Activated naive CD4-positive, alpha-beta T cell treated with anti-CD3 and anti-CD28 coated beads, Interleukin-2, amount 50 U/mL, for 24 hours (primary cell): ENCODE measurements around the gene TULP4.

Source experiments
- H3K27ac Mint-ChIP-seq: one replicate; pipeline ENCODE4 v1.8.0; 2021; ENCODE audit warnings: mild to moderate bottlenecking, mixed read lengths
- H3K27me3 Mint-ChIP-seq: one replicate; pipeline ENCODE4 v1.8.0; 2021; ENCODE audit warnings: mixed read lengths
- H3K36me3 Mint-ChIP-seq: one replicate; pipeline ENCODE4 v1.8.0; 2021; ENCODE audit warnings: mixed read lengths
- H3K4me1 Mint-ChIP-seq: one replicate; pipeline ENCODE4 v1.8.0; 2021; ENCODE audit warnings: mixed read lengths
- H3K4me3 Mint-ChIP-seq: one replicate; pipeline ENCODE4 v1.8.0; 2021; ENCODE audit warnings: mild to moderate bottlenecking, mixed read lengths
- H3K9me3 Mint-ChIP-seq: one replicate; pipeline ENCODE4 v1.8.0; 2021; ENCODE audit warnings: mixed read lengths

TULP4 gene, protein sequence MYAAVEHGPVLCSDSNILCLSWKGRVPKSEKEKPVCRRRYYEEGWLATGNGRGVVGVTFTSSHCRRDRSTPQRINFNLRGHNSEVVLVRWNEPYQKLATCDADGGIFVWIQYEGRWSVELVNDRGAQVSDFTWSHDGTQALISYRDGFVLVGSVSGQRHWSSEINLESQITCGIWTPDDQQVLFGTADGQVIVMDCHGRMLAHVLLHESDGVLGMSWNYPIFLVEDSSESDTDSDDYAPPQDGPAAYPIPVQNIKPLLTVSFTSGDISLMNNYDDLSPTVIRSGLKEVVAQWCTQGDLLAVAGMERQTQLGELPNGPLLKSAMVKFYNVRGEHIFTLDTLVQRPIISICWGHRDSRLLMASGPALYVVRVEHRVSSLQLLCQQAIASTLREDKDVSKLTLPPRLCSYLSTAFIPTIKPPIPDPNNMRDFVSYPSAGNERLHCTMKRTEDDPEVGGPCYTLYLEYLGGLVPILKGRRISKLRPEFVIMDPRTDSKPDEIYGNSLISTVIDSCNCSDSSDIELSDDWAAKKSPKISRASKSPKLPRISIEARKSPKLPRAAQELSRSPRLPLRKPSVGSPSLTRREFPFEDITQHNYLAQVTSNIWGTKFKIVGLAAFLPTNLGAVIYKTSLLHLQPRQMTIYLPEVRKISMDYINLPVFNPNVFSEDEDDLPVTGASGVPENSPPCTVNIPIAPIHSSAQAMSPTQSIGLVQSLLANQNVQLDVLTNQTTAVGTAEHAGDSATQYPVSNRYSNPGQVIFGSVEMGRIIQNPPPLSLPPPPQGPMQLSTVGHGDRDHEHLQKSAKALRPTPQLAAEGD (N-terminal part only)

DNA sequence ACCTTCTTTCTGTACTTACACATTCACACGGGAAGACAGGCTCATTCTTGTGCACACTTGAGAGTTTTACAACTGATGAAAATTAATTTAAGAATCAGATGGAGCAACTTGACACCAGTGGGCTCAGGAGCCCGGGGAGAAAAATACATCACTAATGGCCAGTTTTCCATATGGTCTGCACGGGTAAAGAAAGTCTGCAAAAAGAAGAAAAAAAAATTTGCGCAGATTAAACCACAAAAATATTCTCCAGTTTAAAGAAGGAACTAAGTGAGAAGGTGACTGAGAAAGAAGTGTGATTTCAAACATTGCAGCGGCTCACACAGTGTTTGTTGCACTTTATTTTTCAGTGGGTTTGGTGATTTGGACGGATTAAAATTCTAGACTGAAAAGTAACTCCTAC, at the start of gene TULP4:
Gene TULP4, plus strand, starts transcription at position 301 of the 400 bp plus-strand sequence. CDS start 1,552 bp downstream, outside the sequence.
- Mint-ChIP-seq H3K4me1 (peaks cover 10% of the 10 kb centered on the region), H3K36me3 (peaks cover 38% of the 10 kb centered on the region), H3K27ac (no peak within 1 kb of the TSS), H3K9me3 (peaks cover 5% of the 10 kb centered on the region), H3K27me3 (no peaks in the 10 kb centered on the region), H3K4me3 (no peak within 1 kb of the TSS)

DNA sequence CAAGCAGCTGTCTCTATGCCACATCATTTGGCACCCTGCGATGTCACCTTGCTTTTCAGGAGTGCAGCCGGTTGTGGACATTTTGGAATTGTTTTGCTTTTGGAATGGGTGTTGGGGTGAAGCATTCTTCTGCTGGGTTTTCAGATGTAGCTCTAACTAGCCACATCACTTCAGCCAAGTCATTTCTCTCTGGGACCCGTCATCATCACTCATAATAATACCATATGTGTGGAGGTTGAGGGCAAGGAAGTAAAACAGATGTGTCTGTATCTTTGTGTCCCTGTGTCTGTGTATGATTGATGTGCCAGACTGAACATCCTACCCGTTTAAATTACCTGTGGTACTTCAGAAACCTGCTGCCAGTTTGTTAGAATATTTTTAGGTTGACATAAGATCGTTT, 49.5 kb upstream of the TULP4 start:
- H3K9me3 Mint-ChIP-seq, result no peaks in the 10 kb centered on the region
- no peak overlapping the region for H3K27ac Mint-ChIP-seq
- no peak overlapping the region for H3K4me3 Mint-ChIP-seq
- H3K36me3 Mint-ChIP-seq, result peaks cover 10% of the 10 kb centered on the region
- peaks cover 28% of the 10 kb centered on the region for H3K4me1 Mint-ChIP-seq
- no peaks in the 10 kb centered on the region for H3K27me3 Mint-ChIP-seq

DNA sequence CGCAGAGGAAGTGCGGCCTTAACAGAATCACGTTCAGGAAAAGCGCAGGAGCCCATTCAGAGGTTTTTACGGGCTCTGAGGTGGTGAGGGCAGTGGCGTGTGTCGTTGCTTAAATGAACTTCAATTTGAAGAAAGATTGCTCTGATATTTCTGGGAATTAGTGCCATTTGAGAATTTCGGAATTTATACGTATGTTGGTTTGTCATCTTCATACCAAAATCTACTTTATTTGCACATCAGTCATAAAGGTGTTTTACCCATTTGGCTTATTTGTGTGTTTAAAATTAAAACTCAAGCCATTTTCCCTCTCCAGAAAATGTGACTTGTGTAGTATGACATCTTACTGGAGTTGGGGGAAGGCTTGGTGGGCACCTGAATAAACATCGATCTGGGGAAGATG, 48.1 kb upstream of the TULP4 start:
- H3K4me1 Mint-ChIP-seq, result peaks cover 22% of the 10 kb centered on the region
- peaks cover 5% of the 10 kb centered on the region for H3K36me3 Mint-ChIP-seq
- no peak overlapping the region for H3K4me3 Mint-ChIP-seq
- H3K27me3 Mint-ChIP-seq, result no peaks in the 10 kb centered on the region
- H3K27ac Mint-ChIP-seq, result no peak overlapping the region
- no peaks in the 10 kb centered on the region for H3K9me3 Mint-ChIP-seq

DNA sequence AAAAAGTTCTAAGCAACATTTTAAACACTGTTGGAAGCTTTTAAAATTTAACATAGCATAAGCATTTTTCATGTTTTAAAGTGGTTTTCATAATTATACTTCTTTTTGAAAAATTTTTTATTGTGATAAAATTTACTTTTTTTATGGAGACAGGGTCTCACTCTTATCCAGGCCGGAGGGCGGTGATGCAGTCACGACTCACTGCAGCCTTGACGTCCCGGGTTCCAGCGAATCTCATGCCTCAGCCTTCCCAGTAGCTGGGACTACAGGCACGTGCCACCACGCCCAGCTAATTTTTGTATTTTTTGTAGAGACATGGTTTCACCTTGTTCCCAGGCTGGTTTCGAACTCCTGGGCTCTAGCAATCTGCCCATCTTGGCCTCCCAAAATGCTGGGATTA, 46.1 kb upstream of the TULP4 start:
- H3K9me3 Mint-ChIP-seq, result no peaks in the 10 kb centered on the region
- H3K27me3 Mint-ChIP-seq, result no peaks in the 10 kb centered on the region
- peaks cover 34% of the 10 kb centered on the region for H3K4me1 Mint-ChIP-seq
- H3K4me3 Mint-ChIP-seq, result no peak overlapping the region
- H3K27ac Mint-ChIP-seq, result no peak overlapping the region
- H3K36me3 Mint-ChIP-seq, result peaks cover 5% of the 10 kb centered on the region

DNA sequence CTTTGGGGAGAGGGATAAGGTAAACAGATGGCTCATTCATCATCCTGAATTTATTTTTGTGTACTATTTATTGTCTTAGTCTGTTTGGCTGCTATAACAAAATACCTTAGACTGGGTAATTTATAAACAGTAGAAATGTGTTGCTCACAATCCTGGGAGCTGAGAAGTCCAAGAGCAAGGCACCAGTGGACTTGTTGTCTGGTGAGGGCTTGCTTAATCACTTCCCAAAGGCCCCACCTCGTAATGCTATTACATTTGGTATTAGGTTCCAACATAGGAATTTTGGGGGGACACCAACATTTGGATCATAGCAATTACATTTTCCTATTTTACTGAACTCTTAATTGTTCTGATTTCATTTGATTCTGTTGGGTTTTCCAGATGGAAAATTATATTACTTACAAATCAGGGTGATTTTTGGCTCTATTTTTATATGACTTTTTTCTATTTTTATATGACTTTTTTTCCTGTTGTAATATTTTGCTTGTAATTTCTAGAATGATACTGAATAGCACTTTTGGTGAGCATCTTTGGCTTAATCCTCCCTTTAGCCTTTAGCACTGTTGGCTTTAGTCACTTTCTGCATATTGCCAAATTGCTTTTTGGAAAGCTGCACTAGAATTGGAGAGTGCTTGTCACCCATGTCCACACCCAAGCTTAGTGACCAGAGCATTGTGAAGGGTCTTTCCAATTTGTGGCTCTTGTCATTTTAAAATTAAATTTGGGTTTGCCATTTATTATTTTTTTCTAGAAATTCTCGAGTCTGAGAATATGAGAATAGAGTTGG, 43.7 kb upstream of the TULP4 start:
- no peaks in the 10 kb centered on the region for H3K9me3 Mint-ChIP-seq
- no peaks in the 10 kb centered on the region for H3K27me3 Mint-ChIP-seq
- H3K4me1 Mint-ChIP-seq, result peaks cover 46% of the 10 kb centered on the region
- H3K4me3 Mint-ChIP-seq, result no peak overlapping the region
- H3K36me3 Mint-ChIP-seq, result peaks cover 3% of the 10 kb centered on the region
- H3K27ac Mint-ChIP-seq, result no peak overlapping the region

DNA sequence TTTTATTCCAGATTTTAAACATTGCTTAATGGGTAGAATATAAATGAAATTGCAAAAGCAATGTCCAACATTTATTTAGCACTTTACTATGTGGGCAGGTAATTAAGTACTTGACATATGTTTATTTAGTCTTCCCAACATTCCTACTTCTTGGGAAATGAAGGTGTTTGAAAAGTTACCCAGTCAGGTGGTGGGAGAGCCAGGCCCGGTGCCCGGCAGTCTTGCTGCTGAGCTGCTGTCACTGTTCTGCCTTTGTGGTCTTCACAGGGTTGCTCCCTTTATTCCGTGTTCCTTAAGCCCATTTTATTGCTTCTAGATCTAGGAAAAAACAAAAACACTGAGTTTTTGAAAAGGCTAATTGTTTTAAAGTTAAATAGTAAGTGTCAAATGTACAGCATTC, 42.6 kb upstream of the TULP4 start:
- no peak overlapping the region for H3K27ac Mint-ChIP-seq
- H3K36me3 Mint-ChIP-seq, result peaks cover 5% of the 10 kb centered on the region
- H3K4me3 Mint-ChIP-seq, result no peak overlapping the region
- H3K4me1 Mint-ChIP-seq, result peaks cover 47% of the 10 kb centered on the region
- no peaks in the 10 kb centered on the region for H3K27me3 Mint-ChIP-seq
- H3K9me3 Mint-ChIP-seq, result no peaks in the 10 kb centered on the region

DNA sequence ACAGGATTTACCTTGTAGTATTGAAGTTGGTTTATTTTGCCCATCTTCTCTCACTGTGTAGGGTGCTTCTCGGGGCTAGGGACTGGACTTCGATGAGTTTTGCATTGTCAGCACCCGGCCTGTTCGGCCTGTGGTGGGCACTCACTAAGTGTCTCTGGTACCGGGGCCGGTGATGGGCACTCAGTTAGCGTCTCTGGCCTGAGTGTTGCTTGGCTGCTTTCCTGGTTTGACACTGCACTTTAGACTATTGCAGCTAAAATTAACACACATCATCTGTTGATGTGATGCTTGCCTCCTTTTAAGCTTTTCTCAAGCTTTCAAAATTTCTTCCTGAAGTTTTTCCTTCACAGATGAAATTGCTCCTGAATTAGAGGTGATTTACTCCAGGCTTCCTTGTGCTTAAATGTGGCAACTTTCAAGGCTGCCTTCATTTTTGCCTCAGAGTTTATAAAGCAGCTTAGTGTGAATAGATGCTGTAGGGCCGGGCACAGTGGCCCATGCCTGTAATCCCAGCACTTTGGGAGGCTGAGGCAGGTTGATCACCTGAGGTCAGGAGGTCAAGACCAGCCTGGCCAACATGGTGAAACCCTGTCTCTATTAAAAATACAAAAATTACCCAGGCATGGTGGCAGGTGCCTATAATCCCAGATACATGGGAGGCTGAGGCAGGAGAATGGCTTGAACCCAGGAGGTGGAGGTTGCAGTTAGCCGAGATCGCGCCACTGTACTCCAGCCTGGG, 41.7 kb upstream of the TULP4 start:
- H3K36me3 Mint-ChIP-seq, result peaks cover 10% of the 10 kb centered on the region
- H3K4me1 Mint-ChIP-seq, result peaks cover 44% of the 10 kb centered on the region
- peak overlapping the region; percentile 30 for H3K27ac Mint-ChIP-seq
- H3K4me3 Mint-ChIP-seq, result peak overlapping the region; percentile 27
- no peaks in the 10 kb centered on the region for H3K9me3 Mint-ChIP-seq
- H3K27me3 Mint-ChIP-seq, result no peaks in the 10 kb centered on the region

DNA sequence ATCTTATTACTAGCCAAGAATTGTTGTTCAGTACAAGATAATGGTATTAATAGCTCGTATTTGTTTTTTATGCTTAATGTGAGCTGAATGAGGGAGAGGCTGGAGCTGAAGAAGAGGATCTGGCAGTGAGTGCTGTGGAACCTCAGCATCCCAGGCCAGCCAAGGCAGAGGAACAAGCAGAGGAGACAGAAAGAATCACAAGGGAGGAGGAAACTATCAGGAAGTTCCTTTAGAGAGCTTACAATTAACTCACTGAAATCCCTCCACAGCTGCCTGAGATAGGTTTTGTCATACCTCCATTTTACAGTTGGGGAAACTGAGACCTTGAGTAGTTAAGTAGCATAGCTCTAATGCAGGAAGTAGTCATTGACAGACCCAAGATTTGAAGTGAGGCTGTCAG, 39.9 kb upstream of the TULP4 start:
- no peaks in the 10 kb centered on the region for H3K9me3 Mint-ChIP-seq
- H3K36me3 Mint-ChIP-seq, result peaks cover 11% of the 10 kb centered on the region
- H3K4me3 Mint-ChIP-seq, result no peak overlapping the region
- H3K4me1 Mint-ChIP-seq, result peaks cover 42% of the 10 kb centered on the region
- no peaks in the 10 kb centered on the region for H3K27me3 Mint-ChIP-seq
- no peak overlapping the region for H3K27ac Mint-ChIP-seq

DNA sequence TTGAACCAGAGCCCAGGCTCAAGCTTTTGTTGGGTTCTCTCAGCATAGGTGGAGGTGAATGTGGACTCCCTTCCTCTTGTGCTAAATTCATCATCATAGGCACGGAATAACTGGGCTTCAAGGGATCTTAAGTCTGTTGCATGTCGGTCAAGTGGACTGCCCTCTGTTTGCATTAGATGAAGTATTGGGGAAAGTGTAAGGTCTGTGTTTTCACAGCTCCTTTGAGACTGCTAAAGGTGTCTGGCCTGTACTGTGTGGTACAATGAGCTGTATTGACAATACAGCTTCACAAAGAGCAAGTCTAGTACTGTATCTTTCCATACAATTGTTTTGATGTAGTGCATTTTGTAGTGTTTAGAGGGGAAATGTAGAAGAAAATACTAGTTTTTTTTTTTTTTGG, 34.3 kb upstream of the TULP4 start:
- Mint-ChIP-seq H3K4me3 (no peak overlapping the region), H3K27ac (no peak overlapping the region), H3K9me3 (no peaks in the 10 kb centered on the region), H3K27me3 (no peaks in the 10 kb centered on the region), H3K4me1 (peaks cover 30% of the 10 kb centered on the region), H3K36me3 (peaks cover 8% of the 10 kb centered on the region)

DNA sequence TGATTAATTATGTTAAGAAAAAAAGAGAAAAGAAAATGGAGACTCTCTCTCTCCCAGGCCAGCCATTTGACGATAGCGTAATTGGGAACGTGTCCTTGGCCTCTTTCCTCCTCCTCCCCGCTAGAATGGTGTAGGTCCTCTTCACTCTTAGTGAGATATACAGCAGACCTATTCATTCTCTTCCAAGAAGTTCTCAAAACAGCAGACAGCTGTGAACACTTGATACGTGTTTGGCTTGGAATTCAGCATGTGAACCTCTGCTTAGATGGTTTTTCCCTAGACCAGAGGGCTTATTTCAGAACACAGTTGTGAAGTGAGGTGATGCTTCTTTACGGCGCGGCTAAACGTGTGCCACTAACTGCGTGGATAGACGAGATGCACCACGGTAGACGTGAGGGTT, 32.6 kb upstream of the TULP4 start:
- Mint-ChIP-seq H3K27ac (no peak overlapping the region), H3K27me3 (no peaks in the 10 kb centered on the region), H3K9me3 (no peaks in the 10 kb centered on the region), H3K36me3 (peaks cover 6% of the 10 kb centered on the region), H3K4me1 (peaks cover 40% of the 10 kb centered on the region), H3K4me3 (no peak overlapping the region)

DNA sequence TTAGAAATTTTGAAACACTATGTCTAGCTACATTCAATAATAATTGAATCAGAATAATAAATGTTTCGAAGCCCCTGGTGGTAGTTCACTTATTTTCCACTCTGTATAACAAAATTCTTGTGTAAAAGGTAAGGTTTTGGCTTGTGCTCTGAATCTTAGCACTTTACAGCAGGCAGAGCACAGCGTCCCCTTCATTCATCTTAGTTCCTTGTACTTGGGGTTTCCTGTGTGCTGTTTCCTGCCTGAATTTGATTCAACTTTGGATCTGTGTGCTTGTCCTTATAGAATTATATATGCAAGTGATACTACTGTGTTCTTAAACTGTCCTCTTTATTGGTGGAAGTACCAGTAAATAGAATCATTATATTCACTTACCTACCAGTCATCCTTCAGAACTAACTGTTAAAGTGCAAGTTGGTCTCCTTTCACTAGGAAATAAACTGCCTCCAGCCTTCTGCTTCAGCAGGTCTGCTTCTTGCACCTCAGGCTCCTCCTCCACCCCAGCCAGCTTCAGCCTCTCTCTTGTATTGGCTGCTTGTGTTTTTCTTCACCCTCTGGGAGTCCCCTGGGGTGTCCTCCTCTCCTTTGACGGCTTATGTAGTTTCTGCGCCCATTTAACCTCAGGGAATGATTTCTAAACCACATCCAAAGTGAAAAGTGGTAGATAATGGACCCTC, 28.8 kb upstream of the TULP4 start:
- Mint-ChIP-seq H3K27ac (peak overlapping the region; percentile 47), H3K4me1 (peaks cover 52% of the 10 kb centered on the region), H3K27me3 (no peaks in the 10 kb centered on the region), H3K36me3 (peaks cover 3% of the 10 kb centered on the region), H3K9me3 (no peaks in the 10 kb centered on the region), H3K4me3 (peak overlapping the region; percentile 27)

DNA sequence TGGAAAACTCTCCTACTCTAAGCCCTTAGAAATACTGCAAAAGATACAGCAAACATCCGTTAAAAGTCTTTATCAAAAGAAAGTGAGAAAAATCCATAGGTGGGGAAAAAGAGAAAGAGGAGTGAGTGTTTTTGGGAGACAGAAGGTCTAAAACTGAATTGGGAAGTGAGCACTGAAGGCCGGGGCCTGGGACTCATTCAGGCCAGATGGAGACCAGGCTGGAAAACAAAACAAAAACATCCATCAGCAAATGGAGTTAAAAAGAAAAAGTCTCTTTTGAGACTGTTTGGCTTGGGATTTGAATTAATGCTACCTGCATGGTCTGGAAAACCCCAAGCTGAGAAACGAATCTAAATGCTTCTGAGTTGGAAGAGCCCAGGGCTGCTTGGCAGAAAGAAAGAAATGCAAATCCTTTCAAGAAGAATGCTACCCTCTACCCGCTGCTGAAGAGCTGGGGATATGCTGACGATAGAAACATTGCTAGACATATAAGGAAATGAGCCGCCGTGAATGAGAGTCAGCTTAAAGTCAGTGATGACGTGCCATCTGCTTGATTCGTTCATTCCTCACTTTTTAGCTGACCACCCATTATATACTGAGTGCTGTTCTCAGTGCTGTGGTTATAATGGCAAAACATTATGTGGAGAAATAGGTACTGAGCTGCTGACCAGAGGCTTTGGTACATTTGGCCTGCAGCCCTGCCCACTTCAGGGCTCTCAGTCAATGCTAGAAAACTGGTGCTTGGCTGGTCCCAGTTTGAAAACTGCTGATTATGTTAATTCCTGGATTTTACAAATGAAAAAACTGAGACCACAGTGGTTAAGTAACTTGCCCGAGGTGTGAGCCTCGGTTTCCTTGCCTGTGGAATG, 28.0 kb upstream of the TULP4 start:
- Mint-ChIP-seq H3K4me1 (peaks cover 51% of the 10 kb centered on the region), H3K9me3 (no peaks in the 10 kb centered on the region), H3K27me3 (no peaks in the 10 kb centered on the region), H3K36me3 (peaks cover 3% of the 10 kb centered on the region), H3K4me3 (no peak overlapping the region), H3K27ac (peak overlapping the region; percentile 47)

DNA sequence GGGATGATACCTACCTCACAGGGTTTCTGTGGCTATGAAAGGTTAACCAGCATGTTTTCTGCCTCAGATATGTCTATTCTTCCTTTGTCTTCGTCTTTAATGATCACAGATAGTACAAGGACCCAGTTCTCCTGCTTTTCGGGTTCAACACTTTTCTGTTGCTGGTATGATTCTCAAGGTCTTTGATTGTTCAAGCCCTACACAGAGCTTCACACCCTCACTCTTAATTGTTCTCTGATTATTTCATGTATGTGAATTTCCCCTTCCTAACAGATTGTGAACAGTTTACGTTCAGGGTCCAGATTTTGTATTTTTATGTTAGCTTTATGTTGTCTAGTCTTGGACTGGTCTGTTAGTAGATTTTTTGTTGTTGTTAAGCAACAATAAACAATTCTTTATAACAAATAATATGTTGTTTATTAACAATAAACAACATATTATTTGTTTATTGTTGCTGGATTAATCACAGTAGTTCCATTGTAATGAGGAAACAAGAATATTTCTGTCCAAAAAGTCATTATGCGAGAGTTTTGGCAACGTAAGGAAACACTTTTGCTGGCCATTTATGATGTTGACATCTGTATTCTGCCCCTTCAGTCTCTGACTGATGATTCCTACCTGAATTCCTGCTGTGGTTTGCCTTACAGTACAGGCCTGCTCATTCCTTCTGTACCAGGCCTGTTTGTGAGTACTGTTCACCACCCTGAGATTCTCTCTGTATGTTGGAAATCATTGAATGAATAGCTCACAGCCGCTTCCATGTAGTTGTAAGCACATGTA, 27.2 kb upstream of the TULP4 start:
- Mint-ChIP-seq H3K36me3 (peaks cover 3% of the 10 kb centered on the region), H3K9me3 (no peaks in the 10 kb centered on the region), H3K4me3 (no peak overlapping the region), H3K4me1 (peaks cover 58% of the 10 kb centered on the region), H3K27me3 (no peaks in the 10 kb centered on the region), H3K27ac (no peak overlapping the region)
